IPS-NIHi11 (cell line): Measurements from ENCODE around the gene TRAPPC1.
"Not testable (repeated sequence)": the region's sequence is repeated elsewhere in the genome, so short reads cannot be mapped to it uniquely, and the experiment has no call there.

Experiments
- DNase-seq: peaks from one replicate; pipeline ENCODE4 v3.0.0; 2012; ENCODE audit warnings: mixed read lengths, low spot score

Gene TRAPPC1, protein sequence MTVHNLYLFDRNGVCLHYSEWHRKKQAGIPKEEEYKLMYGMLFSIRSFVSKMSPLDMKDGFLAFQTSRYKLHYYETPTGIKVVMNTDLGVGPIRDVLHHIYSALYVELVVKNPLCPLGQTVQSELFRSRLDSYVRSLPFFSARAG

DNA sequence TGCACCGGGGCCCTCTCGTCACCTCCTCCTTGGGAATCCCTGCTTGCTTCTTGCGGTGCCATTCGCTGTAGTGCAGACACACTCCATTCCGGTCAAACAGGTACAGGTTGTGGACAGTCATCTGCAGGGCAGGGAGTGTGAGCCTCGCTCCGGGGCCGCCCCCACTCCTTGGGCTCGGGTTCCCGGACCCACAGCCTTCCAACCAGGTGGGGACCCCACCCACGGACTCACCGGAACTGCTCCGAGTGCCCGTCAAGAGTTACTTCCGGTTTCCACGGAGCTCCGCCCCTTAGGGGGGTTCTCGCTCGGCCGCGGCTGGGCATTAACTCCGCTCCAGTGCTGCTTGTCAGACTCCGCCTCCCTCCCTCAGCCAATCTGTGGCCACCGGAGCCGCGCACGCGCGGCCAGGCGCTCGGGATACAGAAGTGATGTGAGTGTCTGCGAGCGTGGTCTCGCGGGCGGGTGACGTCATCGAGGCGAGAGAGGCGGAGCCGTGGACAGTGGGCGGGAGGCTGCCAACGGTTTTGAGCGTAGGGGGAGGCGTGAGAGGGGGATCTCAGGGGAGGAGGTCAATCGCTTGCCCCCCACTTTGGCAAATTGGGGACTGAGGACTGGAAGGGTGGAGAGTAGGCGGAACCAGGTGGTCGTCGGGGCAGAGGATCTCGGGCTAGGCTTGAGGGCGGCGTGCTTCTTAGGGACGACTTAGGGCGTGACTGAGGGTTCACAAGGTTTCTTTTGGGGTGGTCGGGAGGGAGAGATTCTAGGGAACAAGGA is at the start of gene TRAPPC1, which contains the start of gene CNTROB:
TRAPPC1 (minus strand) TSS at position 238 of the 774 bp plus-strand sequence; CDS start at position 121, 117 bp downstream.
CNTROB (plus strand) TSS at position 498 of the 774 bp plus-strand sequence. CDS start 874 bp downstream, outside the sequence.
- DNase-seq: peak; percentile 99

DNA sequence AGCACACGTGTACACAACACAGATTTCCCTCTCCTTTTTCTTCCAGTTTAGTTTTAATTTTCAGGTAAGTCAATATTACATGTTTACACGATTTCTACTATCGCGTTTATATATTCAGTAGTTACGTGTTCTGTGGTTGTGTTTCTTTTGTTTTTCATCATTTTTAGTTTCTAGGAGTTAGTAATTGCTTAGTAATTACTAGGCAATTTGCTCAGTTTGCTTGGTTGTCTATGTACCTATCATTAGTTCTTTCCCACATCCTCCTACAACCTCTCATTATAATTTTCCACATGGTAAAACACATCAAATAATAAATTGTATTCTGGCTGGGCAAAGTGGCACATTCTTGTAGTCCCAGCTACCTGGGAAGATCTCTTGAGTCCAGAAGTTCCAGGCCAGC is 46.1 kb upstream of the TRAPPC1 start:
- no peak for DNase-seq

DNA sequence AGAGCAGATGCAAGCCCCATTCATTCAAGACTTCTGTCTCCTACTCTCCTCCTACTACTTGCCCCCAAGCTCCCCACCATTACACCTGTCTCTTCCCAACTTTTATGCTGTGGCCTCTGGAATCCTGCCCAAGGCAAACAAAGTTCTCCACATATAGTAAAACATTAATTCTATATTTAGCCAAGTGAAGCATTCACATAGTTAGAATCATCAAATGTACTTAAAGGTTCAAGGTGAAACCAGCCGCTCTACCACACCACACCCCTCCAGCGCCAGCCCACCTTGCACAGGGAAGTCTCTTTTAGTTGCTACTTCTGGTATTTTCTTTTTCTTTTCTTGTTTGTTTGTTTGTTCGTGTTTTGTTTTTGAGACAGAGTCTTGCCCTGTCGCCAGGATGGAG is 45.3 kb upstream of the TRAPPC1 start:
- no peak for DNase-seq

DNA sequence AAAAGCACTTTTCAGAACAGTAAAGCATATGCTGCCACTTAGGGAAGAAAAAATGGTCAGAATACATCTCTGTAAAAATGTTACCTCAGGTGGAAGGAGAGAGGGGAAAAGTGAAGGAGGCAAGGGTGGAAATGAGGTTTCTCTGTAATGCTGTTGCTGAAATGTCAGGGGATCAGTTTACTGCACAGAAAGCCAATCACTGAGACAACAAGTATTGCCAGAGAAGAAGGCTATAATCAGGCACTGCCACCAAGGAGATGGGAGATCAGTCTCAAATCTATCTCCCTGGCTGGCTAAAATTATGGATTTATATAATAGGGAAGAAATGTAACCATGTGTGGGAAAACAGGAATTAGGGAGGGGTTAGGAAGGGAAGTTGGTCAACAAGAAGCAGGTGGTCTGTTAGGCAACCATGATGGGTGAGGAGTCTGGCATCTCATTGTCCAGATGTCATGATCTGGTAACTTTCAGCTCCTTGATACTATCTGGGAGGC is 42.9 kb upstream of the TRAPPC1 start:
- DNase-seq: no peak

DNA sequence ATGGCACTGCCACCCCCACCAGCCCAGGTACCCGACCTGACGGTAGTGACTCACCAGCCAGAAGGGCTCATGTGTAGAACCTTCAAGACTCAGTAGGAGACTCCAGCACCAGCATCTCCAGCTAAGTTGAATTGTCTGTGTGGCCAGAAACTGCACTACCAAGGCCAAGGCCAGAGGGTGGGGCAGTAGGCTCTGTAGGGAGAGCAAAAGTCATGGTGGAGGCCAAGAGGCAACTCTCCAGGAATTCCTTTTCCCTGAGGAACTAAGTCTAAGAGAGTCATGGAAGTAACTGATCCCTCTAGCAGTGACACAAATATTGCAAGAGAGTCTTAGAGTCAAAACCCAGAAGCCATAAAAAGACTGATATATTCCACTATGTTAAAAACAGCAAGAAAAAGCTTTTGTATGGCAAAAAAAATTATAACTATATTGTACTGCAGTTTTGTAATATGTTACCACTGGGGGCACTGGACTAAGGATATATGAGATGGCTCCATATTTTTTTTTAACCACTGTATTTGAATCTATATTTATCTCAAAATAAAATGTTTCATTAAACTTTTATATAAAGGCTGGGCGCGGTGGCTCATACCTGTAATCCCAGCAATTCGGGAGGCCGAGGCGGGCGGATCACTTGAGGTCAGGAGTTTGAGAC is 40.5 kb upstream of the TRAPPC1 start:
- no peak for DNase-seq

DNA sequence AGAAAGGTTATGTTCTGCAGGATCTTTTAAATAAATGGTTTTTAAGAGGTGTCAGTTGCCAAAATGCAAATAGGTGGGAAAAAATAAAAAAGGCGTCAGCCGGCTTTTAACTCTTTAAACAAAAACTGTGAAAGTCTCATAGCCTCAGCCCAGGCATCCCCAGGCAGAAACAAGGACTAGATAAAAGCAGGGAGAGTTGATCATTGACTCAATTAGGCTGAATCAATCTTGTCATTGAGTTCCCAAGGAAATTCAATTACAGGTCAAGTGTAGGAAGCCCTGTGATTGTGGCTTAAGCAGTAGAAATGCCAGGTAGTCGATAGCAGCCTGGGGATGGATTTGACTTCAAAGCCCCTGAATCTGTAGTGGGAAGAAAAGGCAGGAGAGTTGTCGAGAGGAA is 39.9 kb upstream of the TRAPPC1 start:
- DNase-seq: no peak

DNA sequence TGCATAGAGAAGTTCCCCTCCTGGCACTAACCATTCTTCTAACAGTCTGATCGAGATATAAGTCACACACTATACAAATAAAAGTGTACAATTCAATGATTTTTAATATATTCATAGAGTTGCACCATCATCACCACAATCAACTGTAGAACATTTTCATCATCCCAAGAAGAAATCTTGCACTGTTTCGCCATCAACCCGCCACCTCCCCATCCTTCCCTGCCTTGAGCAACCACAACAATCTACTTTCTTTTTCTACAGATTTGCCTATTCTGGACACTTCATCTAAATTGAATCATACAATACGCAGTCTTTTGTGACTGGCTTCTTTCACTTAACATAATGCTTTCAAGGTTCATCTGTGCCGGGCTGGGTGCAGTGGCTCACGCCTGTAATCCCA is 37.7 kb upstream of the TRAPPC1 start:
- no peak for DNase-seq

DNA sequence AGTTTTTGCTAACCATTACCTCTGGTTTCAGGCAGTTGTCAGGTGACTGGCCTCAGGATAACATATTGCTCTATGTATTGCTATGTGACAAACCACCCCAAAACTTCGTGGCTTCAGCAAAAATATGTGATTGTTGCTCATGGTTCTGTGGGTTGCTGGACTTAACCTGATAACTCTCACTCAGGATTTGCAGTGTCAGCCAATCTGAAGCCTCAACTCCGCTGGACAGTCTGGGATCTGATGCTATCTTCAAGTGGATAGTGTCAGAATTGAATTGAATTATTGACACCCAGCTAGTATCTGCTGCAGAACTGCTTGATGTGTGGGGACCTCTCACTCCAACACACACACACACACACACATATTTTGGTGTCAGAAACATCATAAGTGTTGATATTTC is 36.0 kb upstream of the TRAPPC1 start:
- DNase-seq: no peak

DNA sequence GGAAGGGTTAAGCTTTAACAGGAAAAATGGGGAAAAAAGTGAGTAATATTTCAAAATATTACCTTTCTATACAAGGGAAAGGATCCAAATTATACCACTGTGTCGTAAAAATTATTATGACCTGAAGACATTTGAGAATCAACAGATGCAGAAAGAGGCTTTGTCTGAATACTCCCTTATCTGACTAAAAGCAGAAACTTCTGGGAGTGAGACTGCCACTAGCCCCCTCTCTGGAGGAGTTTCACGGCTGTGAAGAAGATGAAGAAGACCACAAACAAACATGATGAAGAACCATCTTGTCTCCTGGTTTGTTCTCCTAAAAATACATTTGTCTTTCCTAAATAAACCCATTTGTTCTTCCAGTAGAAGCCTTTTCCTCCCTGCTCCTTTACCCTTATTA is 29.7 kb upstream of the TRAPPC1 start:
- no peak for DNase-seq

DNA sequence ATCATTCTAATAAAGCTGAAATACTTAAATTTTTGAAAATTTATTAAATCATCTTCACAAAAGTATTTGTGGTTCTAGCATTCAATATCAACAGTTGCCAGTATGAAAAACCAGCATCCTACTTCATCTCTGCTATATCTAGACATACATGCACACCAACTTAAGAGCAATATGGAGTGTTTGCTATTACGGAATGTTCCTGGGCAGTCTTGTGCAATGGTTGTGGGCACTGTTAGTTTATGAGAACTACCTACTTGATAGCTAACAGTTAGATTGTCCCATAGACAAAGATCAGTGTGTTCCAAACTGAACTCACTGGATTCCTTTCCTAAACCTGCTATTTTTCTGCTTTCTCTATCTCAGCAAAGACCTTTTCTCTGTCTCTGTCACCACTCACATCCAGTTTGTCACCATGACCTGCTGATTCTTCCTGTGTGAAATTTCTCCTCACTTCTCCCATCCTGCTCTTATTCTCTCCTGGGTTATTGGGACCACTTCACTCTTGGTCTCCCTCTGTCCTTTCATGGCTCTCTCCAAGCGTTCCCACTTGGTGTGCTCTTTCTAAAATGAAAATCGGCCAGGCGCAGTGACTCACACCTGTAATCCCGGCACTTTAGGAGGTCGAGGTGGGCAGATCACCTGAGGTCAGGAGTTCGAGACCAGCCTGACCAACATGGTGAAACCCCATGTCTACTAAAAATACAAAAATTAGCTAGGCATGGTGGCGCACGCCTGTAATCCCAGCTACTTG is 27.9 kb upstream of the TRAPPC1 start:
- DNase-seq: no peak

DNA sequence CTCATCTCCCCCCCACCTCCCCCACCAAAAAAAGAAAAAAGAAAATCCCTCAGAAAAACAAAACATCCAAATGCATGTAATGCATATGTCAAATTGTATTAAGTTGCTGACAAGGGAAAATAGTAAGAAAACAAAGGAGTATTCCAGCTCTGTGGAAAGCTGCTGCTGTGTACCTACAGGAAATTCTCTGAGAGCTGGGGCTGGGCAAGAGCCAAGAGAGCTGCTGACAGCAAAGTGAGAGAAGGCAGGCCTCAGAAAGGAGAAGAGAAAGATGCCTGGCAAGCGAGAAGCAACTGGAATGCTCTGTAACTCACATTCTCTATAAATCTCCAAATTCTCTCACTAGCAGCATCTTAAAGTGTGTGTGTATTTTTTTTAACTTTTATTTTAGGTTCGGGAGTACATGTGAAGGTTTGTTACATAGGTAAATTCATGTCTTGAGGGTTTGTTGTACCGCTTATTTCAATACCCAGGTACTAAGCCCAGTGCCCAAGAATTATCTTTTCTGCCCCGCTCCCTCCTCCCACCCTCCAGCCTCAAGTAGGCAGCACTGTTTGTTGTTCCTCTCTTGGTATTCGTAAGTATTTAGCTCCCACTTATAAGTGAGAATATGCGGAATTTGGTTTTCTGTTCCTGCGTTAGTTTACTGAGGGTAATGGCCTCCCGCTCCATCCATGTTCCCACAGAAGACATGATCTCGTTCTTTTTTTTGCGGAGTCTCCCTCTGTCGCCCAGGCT is 24.7 kb upstream of the TRAPPC1 start:
- no peak for DNase-seq

DNA sequence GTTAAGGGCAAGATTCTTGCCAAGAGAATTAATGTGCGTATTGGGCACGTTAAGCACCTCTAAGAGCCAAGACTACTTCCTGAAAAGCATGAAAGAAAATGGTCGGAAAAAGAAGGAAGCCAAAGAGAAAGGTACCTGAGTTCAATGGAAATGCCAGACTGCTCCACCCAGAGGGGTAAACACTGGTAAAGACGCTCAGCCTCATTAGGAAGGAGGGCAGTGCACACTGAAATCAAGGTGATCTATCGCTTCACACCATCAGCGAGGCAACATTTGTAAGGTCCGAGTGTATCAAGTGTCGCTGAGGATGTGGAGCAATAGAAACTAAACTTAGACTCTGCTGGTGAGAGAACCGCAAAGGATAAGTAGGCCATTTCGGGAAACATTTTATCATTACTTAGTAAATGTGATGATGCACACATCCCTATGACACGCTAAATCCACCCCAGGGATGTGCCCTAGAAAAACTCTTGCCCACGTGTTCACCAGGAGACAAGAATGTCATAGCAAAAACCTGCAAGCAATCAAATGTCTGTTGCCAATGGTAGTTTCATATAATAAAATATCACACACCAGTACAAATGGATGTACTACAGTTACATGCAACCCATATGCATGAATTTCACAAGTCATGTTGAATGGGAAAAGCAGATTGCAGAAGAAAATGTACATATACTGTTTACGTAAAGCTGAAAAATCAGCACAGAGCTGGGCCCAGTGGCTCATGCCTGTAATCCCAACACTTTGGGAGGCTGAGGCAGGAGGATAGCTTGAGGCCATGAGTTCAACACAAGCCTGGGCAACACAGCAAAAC is 23.9 kb upstream of the TRAPPC1 start:
- DNase-seq: no peak

DNA sequence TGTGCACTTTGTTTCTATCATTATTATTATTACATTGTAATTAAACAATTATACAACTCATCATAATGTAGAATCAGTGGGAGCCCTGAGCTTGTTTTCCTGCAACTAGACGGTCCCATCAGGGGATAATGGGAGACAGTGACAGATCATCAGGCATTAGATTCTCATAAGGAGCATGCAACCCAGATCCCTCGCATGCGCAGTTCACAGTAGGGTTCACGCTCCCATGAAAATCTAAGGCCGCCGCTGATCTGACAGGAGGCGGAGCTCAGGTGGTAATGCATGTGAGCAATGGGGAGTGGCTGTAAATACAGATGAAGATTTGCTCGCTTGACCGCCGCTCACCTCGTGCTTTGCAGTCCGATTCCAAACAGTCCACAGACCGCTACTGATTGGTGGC is 21.5 kb upstream of the TRAPPC1 start:
- not testable (repeated sequence) for DNase-seq

DNA sequence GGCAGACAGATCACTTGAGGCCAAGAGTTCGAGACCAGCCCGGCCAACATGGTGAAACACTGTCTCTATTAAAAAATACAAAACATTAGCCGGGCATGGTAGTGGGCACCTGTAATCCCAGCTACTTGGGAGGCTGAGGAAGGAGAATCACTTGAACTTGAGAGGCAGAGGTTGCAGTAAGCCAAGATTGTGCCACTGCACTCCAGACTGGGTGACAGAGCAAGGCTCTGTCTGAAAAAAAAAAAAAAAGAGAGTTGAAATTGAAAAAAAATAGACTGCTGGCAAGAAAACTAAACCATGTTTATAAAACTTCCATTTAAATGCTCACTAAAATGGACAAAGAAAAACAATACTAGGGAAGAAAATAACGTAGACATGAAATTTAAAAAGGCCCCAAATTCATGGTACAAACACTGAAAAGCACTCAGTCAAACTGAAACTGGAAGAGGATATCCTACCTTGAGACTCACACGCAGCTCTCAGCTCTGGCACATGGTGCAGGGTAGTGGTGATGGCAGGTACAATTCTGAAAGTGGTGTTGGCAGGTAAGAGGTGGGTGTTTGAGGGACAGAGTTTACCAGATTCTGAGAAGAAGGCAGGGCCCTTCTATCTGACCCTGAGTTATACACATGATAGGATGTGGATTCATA is 19.5 kb upstream of the TRAPPC1 start:
- no peak for DNase-seq

DNA sequence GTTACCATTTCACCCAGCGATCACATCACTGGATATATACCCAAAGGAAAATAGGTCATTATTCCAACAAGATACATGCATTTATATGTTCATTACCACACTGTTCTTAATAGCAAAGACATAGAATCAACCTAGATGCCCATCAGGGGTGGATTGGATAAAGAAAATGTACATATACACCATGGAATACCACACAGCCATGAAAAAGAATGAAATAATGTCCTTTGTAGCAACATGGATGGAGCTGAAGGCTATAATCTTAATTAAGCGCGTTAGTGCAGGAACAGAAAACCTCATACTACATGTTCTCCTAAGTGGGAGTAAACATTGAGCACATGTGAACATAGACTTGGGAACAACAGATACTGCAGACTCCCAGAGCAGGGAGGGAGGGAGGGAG is 18.8 kb upstream of the TRAPPC1 start:
- no peak for DNase-seq

DNA sequence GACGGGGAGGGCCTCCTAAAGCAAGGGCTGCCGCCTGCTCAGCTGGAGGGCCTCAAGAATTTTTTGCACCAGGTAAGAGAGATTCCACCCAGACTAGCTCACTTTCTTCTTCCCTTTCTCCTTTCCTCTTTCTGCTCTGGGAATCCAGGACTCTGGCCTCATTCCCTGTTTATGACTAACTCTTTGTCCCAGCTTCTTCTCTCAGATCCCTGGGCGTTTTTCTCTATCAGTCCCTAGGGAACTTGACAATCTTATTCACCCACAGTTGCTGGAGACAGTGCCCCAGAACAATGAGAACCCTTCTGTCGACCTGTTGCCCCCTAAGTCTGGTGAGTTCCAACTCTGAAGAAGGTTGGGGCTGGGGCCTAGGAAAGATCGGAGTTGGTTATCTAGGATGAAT is 15.9 kb upstream of the TRAPPC1 start:
- DNase-seq: no peak

DNA sequence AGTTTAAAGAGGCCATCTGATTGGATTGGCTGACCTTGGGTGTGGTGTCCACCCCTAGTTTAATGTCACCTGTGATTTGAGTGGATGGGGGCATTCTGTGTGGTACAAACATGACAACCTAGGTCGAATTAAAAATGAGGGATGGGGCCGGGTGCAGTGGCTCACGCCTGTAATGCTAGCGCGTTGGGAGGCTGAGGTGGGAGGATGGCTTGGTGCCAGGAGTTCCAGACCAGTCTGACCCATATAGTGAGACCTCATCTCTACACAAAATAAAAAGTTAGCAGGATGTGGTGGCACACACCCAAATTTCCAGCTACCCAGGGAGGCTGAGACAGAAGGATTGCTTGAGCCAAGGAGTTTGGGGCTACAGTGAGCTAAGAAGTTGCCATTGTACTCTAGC is 14.7 kb upstream of the TRAPPC1 start:
- no peak for DNase-seq

DNA sequence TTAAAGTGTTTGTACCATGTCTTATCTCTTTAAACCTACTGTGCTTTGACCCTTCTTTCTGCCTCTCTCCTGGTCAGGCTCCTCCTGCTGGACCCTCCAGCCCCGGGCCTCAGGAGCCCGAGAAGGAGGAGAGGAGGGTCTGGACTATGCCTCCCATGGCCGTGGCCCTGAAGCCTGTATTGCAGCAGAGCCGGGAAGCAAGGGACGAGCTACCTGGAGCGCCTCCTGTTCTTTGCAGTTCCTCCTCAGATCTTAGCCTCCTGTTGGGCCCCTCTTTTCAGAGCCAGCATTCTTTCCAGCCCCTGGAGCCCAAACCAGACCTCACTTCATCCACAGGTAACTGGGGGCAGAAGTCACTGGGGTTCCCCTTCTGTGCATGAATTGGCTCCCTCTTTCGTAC is 13.9 kb upstream of the TRAPPC1 start:
- DNase-seq: no peak

DNA sequence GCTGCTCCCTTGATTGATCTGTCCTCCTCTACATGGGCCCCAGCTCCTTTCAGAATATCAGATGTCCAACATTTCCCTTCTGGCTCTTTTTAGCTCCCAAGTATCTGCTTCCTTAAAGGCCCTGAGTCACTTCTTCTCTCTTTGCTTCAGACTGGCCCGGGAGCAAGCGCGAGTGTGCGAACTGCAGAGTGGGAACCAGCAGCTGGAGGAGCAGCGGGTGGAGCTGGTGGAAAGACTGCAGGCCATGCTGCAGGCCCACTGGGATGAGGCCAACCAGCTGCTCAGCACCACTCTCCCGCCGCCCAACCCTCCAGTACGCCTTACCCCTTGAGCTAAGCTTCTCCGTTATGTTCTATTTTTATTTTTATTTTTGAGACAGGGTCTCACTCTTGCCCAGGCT is 12.6 kb upstream of the TRAPPC1 start:
- no peak for DNase-seq

DNA sequence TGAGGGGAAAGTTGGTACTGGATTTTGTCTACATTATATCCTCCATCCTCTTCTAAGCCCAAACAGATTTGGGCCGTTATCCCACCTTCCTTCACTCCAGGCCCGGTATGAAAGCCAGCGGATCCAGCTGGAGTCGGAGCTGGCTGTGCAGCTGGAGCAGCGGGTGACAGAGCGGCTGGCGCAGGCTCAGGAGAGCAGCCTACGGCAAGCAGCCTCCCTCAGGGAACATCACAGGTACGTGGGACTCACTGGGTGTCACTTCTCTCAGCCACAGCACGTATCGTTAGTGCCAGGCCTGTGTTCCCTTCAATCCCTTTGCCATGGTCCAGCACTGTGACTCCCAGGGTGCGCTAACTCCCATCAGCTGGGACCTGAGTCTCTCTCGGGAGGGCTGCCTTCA is 11.5 kb upstream of the TRAPPC1 start:
- DNase-seq: no peak
